NCI-H446 (cell line): ENCODE data around the gene ATP1B1.
"Not testable (repeated sequence)": the region's sequence is repeated elsewhere in the genome, so short reads cannot be mapped to it uniquely, and the experiment has no call there.

Source experiments
- DNase-seq, 2 experiments: peaks; one replicate each; lab custom pipeline; 2025; lab: John Stamatoyannopoulos, UW

ATP1B1 gene

GRCh38 chr1:169115891-169116585 lies 9.5 kb downstream of the ATP1B1 start:
- no peak for DNase-seq

GRCh38 chr1:169117014-169117413 lies 10.5 kb downstream of the ATP1B1 start:
- no peak for DNase-seq

- DNase-seq: no peak
Observed at GRCh38 chr1:169117599-169117998, 11.1 kb downstream of the ATP1B1 start.

- DNase-seq: no peak
Observed at GRCh38 chr1:169118227-169118626, 11.7 kb downstream of the ATP1B1 start.

- no peak for DNase-seq
Observed at GRCh38 chr1:169119405-169119804, 12.9 kb downstream of the ATP1B1 start.

GRCh38 chr1:169120066-169120465 lies 13.6 kb downstream of the ATP1B1 start:
- DNase-seq: no peak

- DNase-seq: no peak
Observed at GRCh38 chr1:169121146-169121923, 14.8 kb downstream of the ATP1B1 start.

- no peak for DNase-seq
Observed at GRCh38 chr1:169122976-169123375, 16.5 kb downstream of the ATP1B1 start.

GRCh38 chr1:169124459-169124858 lies 18.0 kb downstream of the ATP1B1 start:
- no peak for DNase-seq

GRCh38 chr1:169125597-169125996 lies 19.1 kb downstream of the ATP1B1 start:
- not testable (repeated sequence) for DNase-seq

GRCh38 chr1:169126335-169126734 lies 19.8 kb downstream of the ATP1B1 start:
- DNase-seq: no peak

GRCh38 chr1:169127305-169127704 lies 20.8 kb downstream of the ATP1B1 start:
- no peak for DNase-seq

- DNase-seq: no peak
Observed at GRCh38 chr1:169128562-169128961, 22.1 kb downstream of the ATP1B1 start.

- DNase-seq: no peak
Observed at GRCh38 chr1:169129109-169129784, 22.8 kb downstream of the ATP1B1 start.

GRCh38 chr1:169130683-169131082 lies 24.2 kb downstream of the ATP1B1 start:
- DNase-seq: no peak

GRCh38 chr1:169132512-169133227 lies 26.2 kb downstream of the ATP1B1 start:
- DNase-seq: no peak

GRCh38 chr1:169133228-169133576 lies 26.7 kb downstream of the ATP1B1 start:
- DNase-seq: no peak

- DNase-seq: no peak
Observed at GRCh38 chr1:169133801-169134502, 27.5 kb downstream of the ATP1B1 start.

GRCh38 chr1:169137357-169137756 lies 30.9 kb downstream of the ATP1B1 start:
- no peak for DNase-seq

GRCh38 chr1:169138866-169139670 lies 32.6 kb downstream of the ATP1B1 start:
- DNase-seq: no peak

- DNase-seq: no peak
Observed at GRCh38 chr1:169141356-169141755, 34.9 kb downstream of the ATP1B1 start.
